Central memory CD8-positive, alpha-beta T cell (primary cell): Measurements from ENCODE around the gene SHISA5.

Experiments
- ATAC-seq: fragments of 150-1000 bp; cut with Tn5 transposase; replicated peaks from 2 replicates; pipeline ENCODE4 v1.10.0; 2022; ENCODE audit warnings: mild to moderate bottlenecking, moderate FRiP score, moderate number of reproducible peaks; ENCODE audit not compliant: poor library complexity, severe bottlenecking; ENCODE audit errors: extremely low read depth
- DNase-seq, 2 donors: peaks; one replicate each; pipeline ENCODE4 v3.0.0; 2021; ENCODE audit warnings: low spot score in 2 of 2
- H3K27ac Mint-ChIP-seq: one replicate; pipeline ENCODE4 v1.8.0; 2022; ENCODE audit warnings: low read depth, mild to moderate bottlenecking, moderate library complexity, mixed read lengths
- H3K27me3 Mint-ChIP-seq: one replicate; pipeline ENCODE4 v1.8.0; 2022; ENCODE audit warnings: mixed read lengths
- H3K36me3 Mint-ChIP-seq: one replicate; pipeline ENCODE4 v1.8.0; 2022; ENCODE audit warnings: mild to moderate bottlenecking, moderate library complexity, mixed read lengths; ENCODE audit not compliant: insufficient read depth
- H3K4me1 Mint-ChIP-seq: one replicate; pipeline ENCODE4 v1.8.0; 2022; ENCODE audit warnings: mixed read lengths
- H3K4me3 Mint-ChIP-seq: one replicate; pipeline ENCODE4 v1.8.0; 2022; ENCODE audit warnings: mild to moderate bottlenecking, moderate library complexity, mixed read lengths
- H3K9me3 Mint-ChIP-seq: one replicate; pipeline ENCODE4 v1.8.0; 2022; ENCODE audit warnings: mixed read lengths

Gene SHISA5

GRCh38 chr3:48419149-48419548 lies 84.8 kb downstream of the SHISA5 start:
- H3K27me3 Mint-ChIP-seq, result no peaks in the 10 kb centered on the region

GRCh38 chr3:48418651-48419050 lies 85.3 kb downstream of the SHISA5 start:
- Mint-ChIP-seq H3K27ac (no peak overlapping the region), H3K4me1 (no peaks in the 10 kb centered on the region)

More at GRCh38 chr3:48419149-48419548, 84.8 kb downstream of the SHISA5 start:
- Mint-ChIP-seq H3K4me1 (no peaks in the 10 kb centered on the region), H3K4me3 (no peak overlapping the region), H3K36me3 (peaks cover 2% of the 10 kb centered on the region), H3K27ac (no peak overlapping the region), H3K9me3 (no peaks in the 10 kb centered on the region)
- DNase-seq (no peak), ATAC-seq (no peak)

GRCh38 chr3:48418140-48418539 lies 85.8 kb downstream of the SHISA5 start:
- Mint-ChIP-seq H3K9me3 (no peaks in the 10 kb centered on the region), H3K27me3 (no peaks in the 10 kb centered on the region), H3K27ac (no peak overlapping the region), H3K4me3 (no peak overlapping the region), H3K4me1 (no peaks in the 10 kb centered on the region), H3K36me3 (peaks cover 2% of the 10 kb centered on the region)
- DNase-seq (no peak), ATAC-seq (no peak)

More at GRCh38 chr3:48418651-48419050, 85.3 kb downstream of the SHISA5 start:
- no peak overlapping the region for H3K4me3 Mint-ChIP-seq
- no peaks in the 10 kb centered on the region for H3K27me3 Mint-ChIP-seq
- H3K9me3 Mint-ChIP-seq, result no peaks in the 10 kb centered on the region
- peaks cover 2% of the 10 kb centered on the region for H3K36me3 Mint-ChIP-seq
- DNase-seq, result no peak
- ATAC-seq, result no peak
